ENCODE data around the gene KRTAP19-1. TPM values are rescaled to one million over a fixed set of nuclear protein-coding genes. Genes with fewer than 3 reads are reported as not detected.

Gene KRTAP19-1
- total RNA-seq, 6 donors from 2014 or later, result not detected

DNA sequence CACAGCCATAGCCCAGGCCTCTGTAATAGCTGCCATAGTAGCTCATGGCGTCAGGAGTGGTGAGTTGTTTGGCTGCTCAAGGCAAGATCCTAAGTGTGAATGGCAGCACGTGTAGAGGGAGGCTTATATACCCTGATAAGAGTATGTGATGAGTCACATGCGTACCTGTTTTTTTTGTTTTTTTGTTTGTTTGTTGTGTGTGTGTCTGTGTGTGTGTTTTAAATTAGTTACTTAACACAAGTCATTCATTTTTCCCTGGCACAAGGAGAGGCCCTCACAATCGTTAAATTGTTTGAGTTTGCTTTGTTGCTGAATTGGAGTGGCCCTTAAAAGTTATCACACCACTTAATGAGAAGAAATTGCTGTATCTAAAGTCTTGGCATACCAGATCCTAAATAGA, 16.9 kb upstream of the KRTAP19-1 start, which contains the start of gene KRTAP19-4:
Gene KRTAP19-4, minus strand, starts transcription at position 101 of the 400 bp plus-strand sequence. Its CDS starts 55 bp downstream, at position 46.
- Histone ChIP-seq H3K27me3 (no peaks in the 10 kb centered on the region), H3K27ac (no peak within 1 kb of the TSS), H3K9me3 (no peaks in the 10 kb centered on the region), H3K4me3 (no peak within 1 kb of the TSS), H3K4me1 (no peaks in the 10 kb centered on the region), H3K36me3 (no peaks in the 10 kb centered on the region)
- 63 to 78% methylated on average over 4 of the region's 4 CpGs for WGBS, 2 donors
- no peak for DNase-seq
- TF ChIP-seq CTCF (IDR thresholded peaks at IDR 0.05) (no peak), POLR2AphosphoS5 (IDR thresholded peaks at IDR 0.05) (no peak), EP300 (IDR thresholded peaks at IDR 0.05) (no peak), POLR2A (IDR thresholded peaks at IDR 0.05) (no peak)
- ATAC-seq (ENCODE audit: low FRiP score in 2 of 2), result no peak

- Histone ChIP-seq H3K4me3 (no peak within 1 kb of the TSS), H3K4me1 (no peaks in the 10 kb centered on the region), H3K36me3 (no peaks in the 10 kb centered on the region), H3K9me3 (no peaks in the 10 kb centered on the region), H3K27ac (no peak within 1 kb of the TSS), H3K27me3 (no peaks in the 10 kb centered on the region)
- ATAC-seq (ENCODE audit: low FRiP score in 2 of 2) (no peak), DNase-seq (no peak)
- WGBS, 2 donors, result 69 to 80% methylated on average over 2 of the region's 2 CpGs
- TF ChIP-seq CTCF (IDR thresholded peaks at IDR 0.05) (no peak), POLR2A (IDR thresholded peaks at IDR 0.05) (no peak), POLR2AphosphoS5 (IDR thresholded peaks at IDR 0.05) (no peak), EP300 (IDR thresholded peaks at IDR 0.05) (no peak)
Measured at GRCh38 chr21:30491963-30492428, 11.8 kb upstream of the KRTAP19-1 start, which contains the start of gene KRTAP19-3. Gene KRTAP19-3 (minus strand): TSS chr21:30492013. CDS start chr21:30491957, 56 bp downstream.

- Histone ChIP-seq H3K9me3 (peaks cover 0 to 10% (median 0%) of the 10 kb centered on the region in 4 donors), H3K36me3 (no peaks in the 10 kb centered on the region), H3K4me1 (no peaks in the 10 kb centered on the region), H3K4me3 (no peak within 1 kb of the TSS), H3K27me3 (no peaks in the 10 kb centered on the region), H3K27ac (no peak within 1 kb of the TSS)
- TF ChIP-seq CTCF (IDR thresholded peaks at IDR 0.05) (no peak), POLR2AphosphoS5 (IDR thresholded peaks at IDR 0.05) (no peak), POLR2A (IDR thresholded peaks at IDR 0.05) (no peak), EP300 (IDR thresholded peaks at IDR 0.05) (no peak)
- DNase-seq, result no peak
- 79 to 89% methylated on average over 2 of the region's 2 CpGs for WGBS, 2 donors
- ATAC-seq (ENCODE audit: low FRiP score in 2 of 2), result no peak
Measured at GRCh38 chr21:30487336-30487735, 7.2 kb upstream of the KRTAP19-1 start, which contains the start of gene KRTAP19-2. Gene KRTAP19-2 (minus strand): TSS chr21:30487436. CDS start chr21:30487348, 88 bp downstream.

DNA sequence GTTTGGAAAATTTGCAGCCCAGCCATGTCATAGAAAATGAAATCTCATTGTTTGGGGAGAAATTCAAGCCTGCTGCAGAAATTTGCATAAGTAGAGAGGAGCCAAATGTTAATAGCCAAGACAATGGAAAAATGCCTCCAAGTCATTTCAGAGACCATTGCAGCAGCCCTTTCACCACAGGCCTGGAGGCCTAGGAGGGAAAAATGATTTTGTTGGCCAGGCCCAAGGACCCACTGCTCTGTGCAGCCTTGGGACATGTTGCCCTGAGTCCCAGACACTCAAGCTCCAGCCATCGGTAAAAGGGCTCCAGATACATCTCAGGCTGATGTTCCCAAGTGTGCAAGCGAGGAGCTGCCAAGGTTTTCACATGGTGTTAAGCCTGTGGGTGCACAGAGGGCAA, 6.0 kb upstream of the KRTAP19-1 start:
- Histone ChIP-seq H3K4me3 (no peak overlapping the region), H3K27ac (no peak overlapping the region), H3K27me3 (no peaks in the 10 kb centered on the region), H3K4me1 (no peaks in the 10 kb centered on the region), H3K36me3 (no peaks in the 10 kb centered on the region), H3K9me3 (peaks cover 0 to 10% (median 0%) of the 10 kb centered on the region in 4 donors)
- no peak for DNase-seq
- ATAC-seq (ENCODE audit: low FRiP score in 2 of 2), result no peak
- no peak for TF ChIP-seq POLR2AphosphoS5 (IDR thresholded peaks at IDR 0.05)
- no peak for TF ChIP-seq POLR2A (IDR thresholded peaks at IDR 0.05)
- no peak for TF ChIP-seq CTCF (IDR thresholded peaks at IDR 0.05)
- TF ChIP-seq EP300 (IDR thresholded peaks at IDR 0.05), result no peak
- 82% methylated on average over 2 of the region's 2 CpGs; no CpG with 5 or more reads in 1 of the 2 donors for WGBS, 2 donors

DNA sequence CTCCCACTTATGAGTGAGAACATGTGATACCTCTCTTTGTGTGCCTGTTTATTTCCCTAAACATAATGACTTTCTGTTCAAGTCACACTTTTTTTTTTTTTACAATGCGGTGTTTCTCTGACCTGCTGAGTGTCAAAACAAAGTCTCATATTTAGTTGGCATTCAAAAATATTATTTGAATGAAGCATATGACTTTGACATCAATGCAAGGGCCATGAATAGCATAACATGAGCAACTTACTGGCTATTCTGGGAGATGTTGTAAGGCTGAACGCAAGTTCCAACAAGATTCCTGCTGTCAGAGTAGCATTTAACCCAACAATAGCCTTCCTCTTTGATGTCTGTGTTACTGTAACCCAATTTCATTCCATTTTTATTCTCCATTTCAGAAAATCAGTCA, 2.0 kb upstream of the KRTAP19-1 start:
- Histone ChIP-seq H3K4me3 (no peak overlapping the region), H3K9me3 (peaks cover 0 to 10% (median 0%) of the 10 kb centered on the region in 4 donors), H3K27me3 (no peaks in the 10 kb centered on the region), H3K4me1 (no peaks in the 10 kb centered on the region), H3K36me3 (no peaks in the 10 kb centered on the region), H3K27ac (no peak overlapping the region)
- no peak for TF ChIP-seq POLR2AphosphoS5 (IDR thresholded peaks at IDR 0.05)
- no peak for TF ChIP-seq CTCF (IDR thresholded peaks at IDR 0.05)
- TF ChIP-seq POLR2A (IDR thresholded peaks at IDR 0.05), result no peak
- TF ChIP-seq EP300 (IDR thresholded peaks at IDR 0.05), result no peak
- DNase-seq, result no peak
- WGBS, 2 donors, result 68 to 72% methylated on average over 2 of the region's 2 CpGs
- no peak for ATAC-seq (ENCODE audit: low FRiP score in 2 of 2)

All from upper lobe of left lung (tissue), 6 donors.